Esophagus muscularis mucosa (tissue), 3 donors: ENCODE results near the gene SLC30A1.

Experiments
- CTCF ChIP-seq, 3 experiments: fragments of 200-600 bp in 2 of 3; fragments of 450-650 bp in 1 of 3; sonication (generic) in 2 of 3; IDR thresholded peaks; one replicate each; pipeline ENCODE4 v1.5.1; 2017 to 2019; ENCODE audit warnings: antibody characterized with exemption in 3 of 3, mild to moderate bottlenecking in 2 of 3, moderate library complexity in 1 of 3
- POLR2A ChIP-seq: fragments of 450-650 bp; IDR thresholded peaks from one replicate; pipeline ENCODE4 v1.6.1; 2017; ENCODE audit warnings: antibody characterized with exemption, moderate library complexity, mild to moderate bottlenecking, low read depth
- POLR2AphosphoS5 ChIP-seq, 2 donors: sonication (generic); formaldehyde crosslinking; IDR thresholded peaks; one replicate each; pipeline ENCODE4 v1.6.1; 2017; ENCODE audit warnings: antibody characterized with exemption in 2 of 2

GRCh38 chr1:211577277-211577818, 1.6 kb downstream of the SLC30A1 start:
- TF ChIP-seq POLR2A (no peak), POLR2AphosphoS5 (IDR thresholded peaks at IDR 0.05) (no peak), CTCF (IDR thresholded peaks at IDR 0.05) (no peak)
